Epithelial cell of proximal tubule (primary cell): ENCODE data around the gene TBL1XR1. TPM values are rescaled to one million over a fixed set of nuclear protein-coding genes. Genes with fewer than 3 reads are reported as not detected.
"Not testable (repeated sequence)": the region's sequence is repeated elsewhere in the genome, so short reads cannot be mapped to it uniquely, and the experiment has no call there.

Source experiments
- DNase-seq: peaks from one replicate; pipeline ENCODE4 v3.0.0-alpha.2; 2011; ENCODE audit warnings: low read depth
- H3K4me3 ChIP-seq: 2 replicates; pipeline ENCODE4 v1.5.1; 2011; ENCODE audit warnings: low read depth, mild to moderate bottlenecking, low read length
- total RNA-seq: library from RNA; depleted of rRNA; stranded (reverse); fragments of >200 nt; gene quantifications from 2 replicates; pipeline ENCODE4 v1.2.3, GENCODE V29; 2015
- TF ChIP-seq, protein P1 (sequence below): conservative IDR thresholded peaks from 2 replicates; pipeline ENCODE4 v1.5.1; 2012; ENCODE audit warnings: low read depth, mild to moderate bottlenecking, low read length

TBL1XR1 gene
- total RNA-seq, 1 donor from 2014 or later: 61.2 TPM

DNA sequence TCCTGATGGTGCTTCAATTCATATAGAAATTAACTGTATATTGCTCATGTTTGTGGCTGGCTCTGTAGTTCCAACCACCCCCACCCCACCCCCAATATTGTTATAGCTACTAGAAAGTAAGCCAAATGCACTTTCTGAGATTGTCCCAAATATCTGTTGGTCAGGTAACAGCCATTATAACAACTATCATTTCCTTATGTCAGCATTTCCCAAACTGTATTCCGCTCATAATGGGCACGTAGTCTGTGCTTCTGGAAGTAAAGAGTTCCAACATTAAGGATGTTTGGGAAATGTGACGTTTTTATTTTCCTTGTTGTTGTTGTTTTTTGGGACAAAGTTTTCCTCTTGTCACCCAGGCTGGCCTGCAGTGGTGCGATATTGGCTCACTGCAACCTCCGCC, 12.2 kb upstream of the TBL1XR1 start:
- TF ChIP-seq, protein P1, sequence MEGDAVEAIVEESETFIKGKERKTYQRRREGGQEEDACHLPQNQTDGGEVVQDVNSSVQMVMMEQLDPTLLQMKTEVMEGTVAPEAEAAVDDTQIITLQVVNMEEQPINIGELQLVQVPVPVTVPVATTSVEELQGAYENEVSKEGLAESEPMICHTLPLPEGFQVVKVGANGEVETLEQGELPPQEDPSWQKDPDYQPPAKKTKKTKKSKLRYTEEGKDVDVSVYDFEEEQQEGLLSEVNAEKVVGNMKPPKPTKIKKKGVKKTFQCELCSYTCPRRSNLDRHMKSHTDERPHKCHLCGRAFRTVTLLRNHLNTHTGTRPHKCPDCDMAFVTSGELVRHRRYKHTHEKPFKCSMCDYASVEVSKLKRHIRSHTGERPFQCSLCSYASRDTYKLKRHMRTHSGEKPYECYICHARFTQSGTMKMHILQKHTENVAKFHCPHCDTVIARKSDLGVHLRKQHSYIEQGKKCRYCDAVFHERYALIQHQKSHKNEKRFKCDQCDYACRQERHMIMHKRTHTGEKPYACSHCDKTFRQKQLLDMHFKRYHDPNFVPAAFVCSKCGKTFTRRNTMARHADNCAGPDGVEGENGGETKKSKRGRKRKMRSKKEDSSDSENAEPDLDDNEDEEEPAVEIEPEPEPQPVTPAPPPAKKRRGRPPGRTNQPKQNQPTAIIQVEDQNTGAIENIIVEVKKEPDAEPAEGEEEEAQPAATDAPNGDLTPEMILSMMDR: no peak
- no peak for DNase-seq
- no peak overlapping the region for H3K4me3 ChIP-seq

DNA sequence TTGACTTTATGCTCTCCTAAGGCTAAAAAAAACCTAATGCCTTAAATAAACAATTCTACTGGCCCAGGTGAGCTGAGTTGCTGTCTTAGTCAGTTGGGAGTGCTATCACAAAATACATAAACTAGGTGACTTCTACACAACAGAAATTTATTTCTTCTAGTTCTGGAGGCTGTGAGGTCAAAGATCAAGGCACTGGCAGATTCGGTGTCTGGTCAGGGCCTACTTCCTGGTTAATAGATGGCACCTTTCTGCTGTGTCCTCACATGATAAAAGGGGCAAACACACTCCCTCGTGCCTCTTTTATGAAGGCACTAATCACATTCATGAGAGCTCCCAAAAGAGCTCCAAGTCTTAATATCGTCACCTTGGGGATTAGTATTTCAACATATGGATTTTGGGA, 11.5 kb upstream of the TBL1XR1 start:
- no peak for DNase-seq
- no peak overlapping the region for H3K4me3 ChIP-seq
- TF ChIP-seq, protein P1: no peak

DNA sequence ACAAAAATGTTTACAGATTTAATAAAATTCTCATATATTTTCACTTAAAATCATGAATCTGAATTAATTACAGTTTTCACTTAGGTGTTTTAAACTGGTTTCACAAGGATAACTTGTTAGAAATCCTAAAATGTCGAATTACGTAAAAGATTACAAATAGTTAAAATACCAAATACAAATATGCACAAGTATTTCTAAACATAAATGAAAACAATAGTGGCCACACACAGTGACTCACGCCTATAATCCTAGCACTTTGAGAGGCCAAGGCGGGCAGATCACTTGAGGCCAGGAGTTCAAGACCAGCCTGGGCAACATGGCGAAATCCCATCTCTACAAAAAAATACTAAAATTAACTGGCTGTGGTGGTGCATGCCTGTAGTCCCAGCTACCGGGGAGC, 10.9 kb upstream of the TBL1XR1 start:
- H3K4me3 ChIP-seq: no peak overlapping the region
- TF ChIP-seq, protein P1: no peak
- no peak for DNase-seq

DNA sequence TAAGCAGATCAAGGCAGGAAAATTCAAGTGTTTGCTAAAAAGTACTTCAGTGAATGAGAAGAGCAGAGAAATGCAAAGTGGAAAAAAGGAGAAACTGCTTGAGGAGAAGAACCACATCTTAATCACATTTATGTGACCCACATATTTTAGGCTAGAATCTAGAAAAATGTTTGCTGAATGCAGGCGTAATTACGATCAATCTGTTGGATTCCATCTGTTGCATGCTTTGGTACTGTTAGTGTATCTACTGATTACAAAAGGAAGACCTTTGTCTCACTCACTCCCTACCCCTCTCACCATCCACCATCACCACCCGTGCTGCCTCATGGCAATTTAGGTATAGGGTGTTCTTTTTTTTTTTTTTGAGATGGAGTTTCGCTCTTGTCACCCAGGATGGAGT, 9.7 kb upstream of the TBL1XR1 start:
- H3K4me3 ChIP-seq: no peak overlapping the region
- DNase-seq: no peak
- TF ChIP-seq, protein P1: no peak

DNA sequence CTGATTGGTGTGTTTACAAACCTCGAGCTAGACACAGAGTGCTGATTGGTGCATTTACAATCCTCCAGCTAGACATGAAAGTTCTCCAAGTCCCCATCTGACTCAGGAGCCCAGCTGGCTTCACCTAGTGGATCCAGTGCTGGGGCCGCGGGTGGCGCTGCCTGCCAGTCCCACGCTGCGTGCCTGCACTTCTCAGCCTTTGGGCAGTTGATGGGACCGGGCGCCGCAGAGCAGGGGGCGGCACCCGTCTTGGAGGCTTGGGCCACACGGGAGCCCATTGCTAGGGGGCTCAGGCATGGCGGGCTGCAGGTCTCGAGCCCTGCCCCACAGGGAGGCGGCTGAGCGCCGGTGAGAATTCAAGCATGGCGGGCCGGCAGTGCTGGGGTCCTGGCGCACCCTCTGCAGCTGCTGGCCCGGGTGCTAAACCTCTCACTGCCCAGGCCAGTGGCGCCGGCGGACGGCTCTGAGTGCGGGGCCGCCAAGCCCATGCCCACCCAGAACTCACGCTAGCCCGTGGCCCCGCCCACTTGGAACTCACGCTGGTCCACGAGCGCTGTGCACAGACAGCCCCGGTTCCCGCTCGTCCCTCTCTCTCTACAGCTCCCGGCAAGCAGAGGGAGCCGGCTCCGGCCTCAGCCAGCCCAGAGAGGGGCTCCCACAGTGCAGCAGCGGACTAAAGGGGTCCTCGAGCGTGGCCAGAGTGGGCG, 6.6 kb upstream of the TBL1XR1 start:
- no peak overlapping the region for H3K4me3 ChIP-seq
- TF ChIP-seq, protein P1: no peak
- DNase-seq: no peak

DNA sequence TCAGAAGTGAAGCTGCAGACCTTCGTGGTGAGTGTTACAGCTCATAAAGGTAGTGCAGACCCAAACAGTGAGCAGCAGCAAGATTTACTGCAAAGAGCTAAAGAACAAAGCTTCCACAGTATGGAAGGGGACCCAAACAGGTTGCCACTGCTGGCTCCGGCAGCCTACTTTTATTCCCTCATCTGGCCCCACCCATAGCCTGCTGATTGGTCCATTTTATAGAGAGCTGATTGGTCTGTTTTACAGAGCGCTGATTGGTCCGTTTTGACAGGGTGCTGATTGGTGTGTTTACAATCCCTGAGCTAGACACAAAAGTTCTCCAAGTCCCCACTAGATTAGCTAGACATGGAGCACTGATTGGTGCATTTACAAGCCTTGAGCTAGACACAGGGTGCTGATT, 5.7 kb upstream of the TBL1XR1 start:
- DNase-seq: not testable (repeated sequence)

DNA sequence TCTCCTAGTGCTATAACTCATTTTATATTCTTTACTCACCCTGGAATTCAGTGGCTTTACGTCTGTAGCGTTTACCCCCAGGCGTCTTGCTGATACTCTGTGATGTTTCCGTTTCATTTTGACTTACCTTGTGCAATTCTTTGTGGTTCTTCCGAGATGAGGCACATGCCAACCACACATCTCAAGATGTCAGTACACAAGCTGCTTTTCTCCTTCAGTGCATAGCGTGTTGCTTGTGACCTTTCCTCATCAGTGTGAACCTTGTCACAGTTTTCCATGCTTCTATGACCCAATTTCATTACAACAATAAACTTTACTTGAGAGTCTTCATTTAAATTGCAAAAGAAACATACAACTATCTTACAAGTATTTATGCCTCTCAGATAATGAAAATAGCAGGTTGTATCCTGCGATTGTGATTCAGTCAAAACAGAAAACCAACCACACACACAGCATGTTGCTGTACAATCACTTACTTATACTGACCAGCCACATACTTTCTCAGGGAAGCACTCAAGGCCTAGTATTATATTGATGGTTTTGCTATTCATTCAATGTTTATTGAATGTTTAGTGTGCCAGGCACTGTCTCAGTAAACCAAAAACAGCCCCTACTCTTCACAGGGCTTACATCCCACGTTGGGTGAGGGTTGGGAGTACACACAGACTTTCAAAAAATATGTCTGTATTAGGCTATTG, 4.6 kb upstream of the TBL1XR1 start:
- TF ChIP-seq, protein P1: no peak
- no peak for DNase-seq
- no peak overlapping the region for H3K4me3 ChIP-seq

More for the DNA sequence above, 5.7 kb upstream of the TBL1XR1 start:
- H3K4me3 ChIP-seq: not testable (repeated sequence)
